T47D (cell line): ENCODE measurements around the gene MYH9.

Experiments used
- DNase-seq, 2 experiments: peaks; one replicate each; pipeline versions ENCODE4 v3.0.0 to v3.0.0-alpha.2; 2011 to 2012; ENCODE audit warnings: low read depth in 1 of 2, low spot score in 1 of 2
- JUND ChIP-seq: IDR thresholded peaks from 2 replicates; pipeline ENCODE4 v1.6.1; 2012; ENCODE audit warnings: low read depth
- in situ Hi-C: cut with HindIII; loops from 2 replicates; pipeline ENCODE4 v1.10.0; 2016; ENCODE audit warnings: low sequenced_read_pairs, low pct_unique_long_range_greater_than_20kb

Gene MYH9

DNA sequence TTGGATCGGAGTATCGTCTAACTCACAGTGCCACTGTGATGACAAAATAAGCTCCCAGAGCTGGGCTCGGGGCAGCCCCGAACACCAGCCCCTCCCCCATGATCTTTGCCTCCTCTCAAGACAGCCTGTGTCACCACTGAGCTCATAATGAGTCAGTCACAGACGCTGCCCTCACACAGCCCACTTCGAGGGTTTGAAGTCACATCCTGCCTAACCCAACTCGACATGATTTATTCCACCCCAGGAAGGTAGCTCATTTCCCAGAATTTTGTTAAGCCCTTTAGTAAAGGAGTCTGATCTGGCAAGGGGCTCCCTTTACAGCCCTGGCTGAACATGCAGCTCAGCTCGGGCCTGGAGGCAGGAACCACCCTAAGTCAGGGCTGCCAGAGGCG, 22.8 kb downstream of the MYH9 start:
- in situ Hi-C loops, result no loop called here
- DNase-seq, result no peak
- TF ChIP-seq JUND, result no peak

DNA sequence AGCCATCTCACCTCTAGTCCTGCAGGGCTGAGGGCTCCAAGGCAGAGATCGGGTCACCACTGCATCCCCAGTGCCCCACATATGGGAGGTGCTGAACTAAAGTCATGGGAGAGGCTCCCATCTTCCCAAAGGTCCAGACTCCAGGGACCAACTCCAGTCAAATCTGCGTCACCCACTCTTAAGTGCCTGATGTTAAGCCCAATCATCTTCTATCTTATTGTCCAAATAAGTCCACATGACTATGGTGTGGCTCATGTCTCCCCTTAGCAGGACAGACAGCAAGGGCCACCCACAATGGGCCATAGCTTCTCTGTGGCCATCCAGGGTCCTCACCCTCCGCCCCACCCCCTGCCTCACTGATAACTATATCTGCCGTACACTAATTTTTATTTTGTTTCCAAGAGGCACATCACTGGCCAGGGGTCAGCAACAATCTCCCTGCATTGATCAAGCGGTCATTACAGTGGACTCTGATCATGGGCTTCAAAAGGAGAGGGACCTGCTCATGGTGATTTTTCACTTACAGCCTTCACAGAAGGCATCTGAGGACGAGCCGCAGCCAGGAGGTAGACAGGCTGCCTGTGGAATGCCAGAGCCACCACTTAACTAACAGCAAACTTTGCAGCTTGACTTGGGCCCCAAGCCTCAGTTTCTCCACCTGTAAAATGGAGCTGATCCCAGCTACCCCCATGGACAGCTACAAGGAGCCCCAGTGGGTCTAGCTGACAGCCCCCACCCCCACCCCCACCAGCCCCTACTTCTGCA, 23.3 kb downstream of the MYH9 start:
- DNase-seq, result no peak
- no peak for TF ChIP-seq JUND
- in situ Hi-C loops, result no loop called here

DNA sequence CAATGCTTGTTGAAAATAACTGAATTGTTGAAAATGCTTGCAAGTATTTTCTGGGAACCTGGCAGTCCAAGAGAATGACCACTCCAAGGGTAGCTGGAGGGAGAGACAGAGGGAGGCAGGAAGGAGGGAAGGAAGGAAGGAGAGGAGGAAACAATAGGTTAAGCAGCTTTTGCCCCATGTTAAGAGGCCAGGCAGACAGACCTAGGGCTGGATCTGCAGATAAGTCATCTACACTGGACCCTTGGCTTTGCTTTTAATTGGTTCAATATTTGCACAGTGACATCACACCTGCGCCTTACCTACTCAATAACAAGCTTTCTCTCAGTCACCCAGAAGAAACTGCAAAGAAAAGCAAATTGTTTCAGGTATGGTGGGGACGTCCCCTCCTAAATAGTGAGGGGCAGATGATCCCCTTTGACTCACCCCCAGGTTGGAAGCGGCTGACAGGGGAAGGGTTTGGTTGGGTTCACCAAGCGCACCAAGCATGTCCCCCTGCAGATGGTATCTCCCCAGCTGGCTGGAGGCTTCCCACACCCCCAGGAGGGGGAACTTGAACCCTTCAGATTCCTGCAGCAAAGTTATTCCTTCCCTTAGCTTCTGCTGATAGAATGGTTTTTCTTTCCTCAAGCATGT, 24.3 kb downstream of the MYH9 start:
- peak; percentile 45; the same call in 1 of the 2 replicates for TF ChIP-seq JUND
- DNase-seq, result peak in 1 of 2 experiments; percentile 48
- in situ Hi-C loops, result no loop called here

DNA sequence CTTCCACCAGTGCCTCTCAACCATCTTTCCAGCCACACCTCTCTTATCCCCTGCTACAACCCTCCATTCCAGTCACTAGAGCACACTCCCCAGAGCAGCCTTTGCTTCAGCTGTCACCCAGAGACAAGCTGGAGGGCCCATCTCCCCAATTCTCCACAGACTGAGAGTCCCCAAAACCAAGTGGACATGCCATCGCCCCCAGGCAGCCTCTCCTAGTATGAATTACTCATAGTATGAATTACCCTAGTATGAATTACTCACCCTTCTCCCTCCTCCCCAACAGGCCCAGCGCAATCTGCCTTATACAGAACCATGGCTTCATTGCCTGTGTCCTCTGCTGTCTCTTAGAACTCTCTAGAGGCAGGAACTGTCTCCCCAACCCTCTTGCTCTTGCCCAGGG, 24.8 kb downstream of the MYH9 start:
- no peak for DNase-seq
- no peak for TF ChIP-seq JUND
- in situ Hi-C loops, result no loop called here

DNA sequence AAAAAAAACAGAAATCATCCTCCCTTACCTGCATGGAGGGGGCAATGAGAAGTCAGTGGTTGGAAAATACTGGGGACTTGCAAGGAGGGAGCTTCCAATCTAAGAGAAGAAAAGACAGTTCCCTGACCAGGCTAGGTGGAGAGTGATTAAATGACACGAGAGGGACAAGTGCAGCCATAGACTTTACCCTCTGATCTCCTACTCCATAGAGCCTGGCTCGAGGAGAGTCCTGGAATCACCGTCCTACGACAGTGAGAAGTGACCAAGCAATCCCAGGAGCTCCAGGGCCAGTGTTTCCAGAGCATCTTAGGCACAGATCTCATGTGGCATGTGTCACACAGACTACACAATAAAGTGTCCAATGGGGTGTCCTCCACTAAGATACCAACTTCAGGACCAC, 25.7 kb downstream of the MYH9 start:
- TF ChIP-seq JUND, result no peak
- no peak for DNase-seq
- in situ Hi-C loops, result no loop called here

- TF ChIP-seq JUND, result no peak
- DNase-seq, result peak in 1 of 2 experiments; percentile 35
- in situ Hi-C loops, result no loop called here
Measured at GRCh38 chr22:36360871-36361383, 26.8 kb downstream of the MYH9 start.

DNA sequence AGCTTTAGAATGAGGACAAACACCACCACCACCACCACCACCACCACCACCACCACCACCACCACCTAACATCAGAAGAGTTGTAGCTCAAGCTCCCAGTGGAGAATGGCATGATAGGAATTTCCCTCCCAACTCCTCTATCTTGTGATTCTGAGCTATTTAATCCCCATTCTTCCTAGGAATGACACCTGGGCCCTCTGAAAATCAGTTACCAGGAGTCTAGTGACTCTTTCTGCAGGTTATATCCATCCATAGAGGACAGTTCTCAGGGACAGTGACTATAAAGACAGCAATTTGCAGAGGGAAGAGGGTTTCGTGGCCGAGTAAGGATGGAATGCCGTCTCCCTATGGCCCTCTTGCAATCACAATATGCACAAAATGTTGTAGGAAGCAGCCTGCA, 27.8 kb downstream of the MYH9 start:
- DNase-seq, result no peak
- TF ChIP-seq JUND, result no peak
- in situ Hi-C loops, result no loop called here

- no peak for TF ChIP-seq JUND
- in situ Hi-C loops, result no loop called here
- no peak for DNase-seq
Measured at GRCh38 chr22:36359470-36359996, 28.2 kb downstream of the MYH9 start.

DNA sequence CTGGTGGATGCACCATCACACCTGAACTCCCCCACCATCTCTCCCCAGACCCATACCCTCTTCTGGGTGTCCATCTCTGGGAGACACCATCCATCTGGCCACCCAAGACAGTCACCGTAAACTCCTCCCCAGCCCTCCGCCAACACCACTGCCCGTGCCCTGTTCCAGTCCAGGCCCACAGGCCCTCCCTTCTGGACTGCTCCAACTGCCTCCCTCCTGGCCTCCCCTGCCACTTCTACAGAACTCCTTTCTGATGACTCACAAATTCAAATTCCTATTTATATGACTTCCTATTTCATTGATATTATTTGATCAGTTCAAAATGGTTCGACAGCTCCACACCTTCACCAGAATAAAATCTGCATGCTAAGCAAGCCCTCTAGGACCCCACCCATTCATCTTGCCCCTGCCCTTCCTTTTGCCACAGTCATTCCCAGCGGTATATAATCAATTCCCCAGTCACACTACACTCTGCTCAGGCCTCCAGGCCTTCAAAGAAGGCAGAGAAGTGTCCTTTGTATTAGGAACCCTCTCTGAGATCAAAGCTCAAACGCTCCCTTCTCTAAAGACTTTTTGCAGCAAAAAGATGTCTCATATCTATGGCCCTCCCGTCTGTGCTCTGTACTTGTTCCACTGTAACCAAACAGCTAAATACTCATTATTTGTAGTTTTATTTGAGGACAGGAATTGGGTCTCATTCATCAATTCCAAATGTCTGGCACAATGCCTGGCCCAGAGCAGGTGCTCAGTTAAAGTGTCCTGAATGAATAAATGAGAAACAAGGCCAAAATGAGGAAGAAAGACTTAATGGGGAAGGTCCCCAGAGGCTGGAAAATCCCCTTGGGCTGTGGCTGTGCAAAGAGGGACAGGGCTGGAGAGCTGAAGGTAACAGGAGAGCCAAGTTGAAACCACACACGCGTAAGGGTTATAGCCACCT, 29.0 kb downstream of the MYH9 start:
- in situ Hi-C loops, result no loop called here
- no peak for TF ChIP-seq JUND
- no peak for DNase-seq

DNA sequence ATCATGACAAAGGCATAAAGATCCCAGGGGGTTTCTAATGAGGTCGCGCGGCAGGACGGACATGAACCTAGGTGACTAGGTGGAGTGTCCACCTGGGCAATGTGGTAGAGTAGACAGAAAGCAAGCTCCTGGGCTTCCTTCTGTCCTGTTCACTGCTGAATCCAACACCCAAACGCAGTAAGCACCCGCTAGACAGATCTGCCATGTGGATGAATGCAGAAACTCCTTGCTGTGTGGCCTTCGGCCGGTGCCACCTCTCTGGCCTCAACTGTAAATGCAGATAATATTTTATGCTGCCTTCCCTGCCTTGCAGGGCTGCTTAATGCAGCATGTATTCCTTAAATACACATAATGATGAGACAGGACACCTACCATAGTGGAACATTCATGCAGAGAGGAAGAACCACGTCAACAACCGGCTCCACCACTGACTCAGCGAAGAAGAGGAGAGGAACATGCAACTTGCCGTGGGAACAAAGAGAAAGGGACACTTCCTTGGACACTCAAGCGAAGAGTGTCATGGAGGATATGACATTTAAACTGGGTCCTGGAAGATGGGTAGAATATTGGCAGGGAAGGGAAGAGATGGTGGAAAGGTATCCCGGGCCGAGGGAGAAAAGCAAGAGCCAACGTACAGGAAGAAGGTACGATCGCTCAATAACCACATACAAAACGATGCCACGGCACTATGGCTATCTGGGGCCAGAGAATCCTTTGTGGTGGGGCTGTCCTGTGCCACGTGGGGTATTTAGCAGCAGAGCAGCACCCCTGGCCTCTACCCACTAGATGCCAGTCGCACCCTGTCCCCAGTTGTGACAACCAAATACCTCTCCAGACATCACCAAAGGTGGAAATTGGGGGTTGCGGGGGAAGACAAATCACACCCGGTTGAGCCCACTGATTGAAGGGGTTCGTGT, 30.8 kb downstream of the MYH9 start:
- no peak for TF ChIP-seq JUND
- in situ Hi-C loops, result no loop called here
- no peak for DNase-seq

DNA sequence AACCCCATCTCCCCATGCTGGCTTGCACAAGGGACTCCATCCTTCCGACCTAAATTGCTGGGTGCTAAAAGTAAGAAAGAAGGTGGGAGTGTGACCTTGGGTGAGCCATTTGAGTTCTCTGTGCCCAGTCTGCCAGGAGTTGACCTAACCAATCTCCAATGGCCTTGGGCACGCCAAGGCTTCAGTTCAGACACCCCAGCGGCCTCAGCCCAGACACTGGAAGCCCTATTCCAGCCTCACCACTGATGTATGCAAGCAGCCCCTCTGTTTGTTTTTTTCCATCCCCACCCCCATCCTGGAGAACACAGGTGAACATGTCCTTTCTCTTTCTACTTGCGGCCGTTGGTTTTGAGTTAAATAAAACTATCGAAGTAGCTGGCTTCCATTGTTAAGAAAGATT, 31.9 kb downstream of the MYH9 start:
- in situ Hi-C loops, result no loop called here
- no peak for DNase-seq
- TF ChIP-seq JUND, result no peak

DNA sequence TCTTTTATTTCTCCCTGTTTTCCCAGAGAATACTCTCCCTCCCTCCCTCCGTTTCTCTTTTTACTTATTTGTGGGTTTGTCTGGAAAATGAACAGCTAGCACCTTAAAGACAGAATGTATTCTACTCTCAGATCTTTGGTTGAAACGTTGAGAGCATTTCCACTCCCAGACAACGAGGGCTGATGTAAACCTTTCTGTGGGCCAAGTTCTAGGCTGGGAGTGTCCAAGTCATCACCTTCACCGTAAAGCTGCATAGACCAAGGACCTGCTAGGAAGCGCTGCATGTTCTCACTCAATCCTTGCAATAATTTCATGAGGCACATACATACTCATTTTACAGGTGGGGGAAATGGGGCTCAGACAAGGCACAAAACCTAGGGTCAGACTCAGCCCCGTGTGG, 32.4 kb downstream of the MYH9 start:
- no peak for DNase-seq
- in situ Hi-C loops, result no loop called here
- TF ChIP-seq JUND, result no peak
